22Rv1 (cell line): Measurements from ENCODE around the gene ZNF654.

ENCODE experiments used
- CTCF ChIP-seq: fragments of 450-650 bp; IDR thresholded peaks from 2 replicates; pipeline ENCODE4 v1.5.1; 2017; ENCODE audit warnings: mild to moderate bottlenecking
- ZFX ChIP-seq: fragments of 450-650 bp; IDR thresholded peaks from 2 replicates; pipeline ENCODE4 v1.6.1; 2017; ENCODE audit warnings: antibody characterized with exemption, borderline replicate concordance

DNA sequence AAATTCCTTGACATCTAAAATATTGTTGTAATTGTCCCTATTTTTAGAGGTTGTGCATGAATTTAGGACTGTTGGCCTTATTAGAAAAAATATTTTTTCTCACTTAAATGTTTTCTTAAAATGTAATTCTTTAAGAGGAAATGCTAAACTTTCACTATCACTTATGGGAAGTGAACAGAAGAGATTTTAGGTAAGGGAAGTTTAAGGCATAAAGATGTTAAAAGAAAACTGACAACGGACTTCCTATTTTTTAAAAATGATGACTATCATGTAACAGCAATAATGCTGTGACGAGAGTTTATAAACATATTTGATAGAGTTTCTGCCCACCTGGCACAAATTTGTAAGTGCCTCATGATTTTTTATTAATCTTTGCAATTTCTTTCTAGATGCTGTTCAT is 93.8 kb downstream of the ZNF654 start:
- TF ChIP-seq CTCF (no peak), ZFX (no peak)
